IPS-18c (cell line): ENCODE data around the gene GMDS.

Source experiments
- H3K4me3 ChIP-seq: 2 replicates; pipeline ENCODE4 v1.7.0; 2013; ENCODE audit warnings: low read depth, mild to moderate bottlenecking, low read length, moderate library complexity; ENCODE audit not compliant: insufficient read depth
- H3K9me3 ChIP-seq: one replicate; pipeline ENCODE4 v1.6.1; 2013; ENCODE audit warnings: mild to moderate bottlenecking, low read length, moderate library complexity; ENCODE audit not compliant: control insufficient read depth, insufficient read depth

The GMDS gene

GRCh38 chr6:2104524-2104880 lies 140.9 kb downstream of the GMDS start:
- Histone ChIP-seq H3K9me3 (no peaks in the 10 kb centered on the region), H3K4me3 (no peak overlapping the region)

DNA sequence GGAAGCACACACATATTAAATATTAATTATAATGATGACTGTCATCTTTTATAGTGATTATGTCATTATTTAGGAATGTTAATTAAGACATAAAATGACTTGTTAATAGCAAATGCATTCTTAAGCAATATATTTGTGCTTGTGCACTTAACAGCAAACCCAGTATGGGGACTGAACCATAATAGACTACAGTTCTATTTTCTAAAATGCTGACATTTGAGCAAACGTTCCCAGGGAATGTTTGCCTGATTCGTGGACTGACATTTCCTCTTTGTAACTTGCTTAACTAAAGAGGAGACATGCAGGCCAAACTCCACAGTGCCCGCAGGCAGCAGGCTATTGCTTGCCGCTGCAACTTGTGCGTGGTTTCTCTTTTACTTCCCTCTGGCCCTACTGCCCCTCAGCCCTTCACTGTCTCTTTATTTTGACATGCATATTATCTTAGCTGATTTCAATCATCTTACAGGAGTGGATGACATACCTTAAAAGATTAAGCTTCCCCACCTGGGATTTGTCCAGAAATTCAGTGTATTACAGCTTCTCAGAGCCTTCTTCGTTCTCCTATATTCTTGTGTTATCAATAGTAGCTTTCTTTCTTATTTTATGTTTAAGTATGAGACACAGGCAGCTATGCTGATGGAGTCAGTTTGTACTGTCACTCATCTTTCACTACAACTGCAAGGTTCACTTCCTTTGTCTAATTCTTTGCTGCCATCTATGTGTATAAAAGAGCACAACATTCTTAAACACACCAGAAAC lies 141.5 kb downstream of the GMDS start:
- Histone ChIP-seq H3K9me3 (no peaks in the 10 kb centered on the region), H3K4me3 (no peak overlapping the region)

DNA sequence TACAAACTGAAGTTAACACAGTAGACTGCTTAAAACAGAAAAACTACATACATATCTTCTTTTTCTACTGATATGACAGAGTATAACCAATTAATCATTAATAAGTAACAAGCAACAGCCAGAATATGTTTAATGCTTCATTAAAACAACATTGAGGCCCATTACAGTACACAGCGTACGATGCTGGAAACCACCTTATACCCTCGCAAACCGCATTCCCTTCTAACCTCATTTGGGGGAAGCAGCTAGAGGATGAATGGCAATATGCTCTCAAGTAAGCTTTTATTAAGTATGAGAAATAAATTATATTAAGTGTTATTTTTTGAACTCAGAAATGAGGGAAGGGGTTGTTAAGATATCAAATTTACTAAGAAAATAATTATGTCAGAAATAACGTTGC lies 142.4 kb downstream of the GMDS start:
- Histone ChIP-seq H3K9me3 (no peaks in the 10 kb centered on the region), H3K4me3 (no peak overlapping the region)

DNA sequence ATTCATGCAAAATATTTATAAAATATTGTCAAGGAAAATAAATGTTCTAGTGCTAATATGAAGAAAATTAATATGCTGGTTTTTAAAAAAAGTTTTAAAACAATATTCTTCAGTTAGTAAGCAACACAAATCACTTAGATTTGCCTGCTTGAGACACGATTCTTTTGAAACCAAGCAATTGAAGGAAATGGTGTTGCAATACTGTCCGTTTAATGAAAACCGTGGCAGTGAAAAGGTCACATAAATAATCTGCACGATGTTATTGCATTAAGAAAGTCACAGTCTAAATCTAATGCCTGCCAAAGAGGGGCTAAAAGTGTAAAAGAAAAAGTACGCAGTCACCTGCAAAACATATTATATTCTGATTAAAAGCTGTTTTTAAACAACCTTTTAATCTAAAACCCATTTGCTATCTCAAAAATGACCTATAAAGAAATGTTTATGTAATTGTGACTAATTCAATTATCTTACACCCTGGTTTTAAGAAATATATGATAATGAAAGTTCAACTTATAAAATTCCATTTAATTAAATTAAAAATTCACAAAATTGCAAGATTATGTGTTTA lies 143.0 kb downstream of the GMDS start:
- H3K9me3 ChIP-seq, result no peaks in the 10 kb centered on the region
- H3K4me3 ChIP-seq, result no peak overlapping the region

GRCh38 chr6:2101213-2101612 lies 144.2 kb downstream of the GMDS start:
- Histone ChIP-seq H3K4me3 (no peak overlapping the region), H3K9me3 (no peaks in the 10 kb centered on the region)

- H3K9me3 ChIP-seq, result no peaks in the 10 kb centered on the region
Measured at GRCh38 chr6:2099870-2100269, 145.5 kb downstream of the GMDS start.

DNA sequence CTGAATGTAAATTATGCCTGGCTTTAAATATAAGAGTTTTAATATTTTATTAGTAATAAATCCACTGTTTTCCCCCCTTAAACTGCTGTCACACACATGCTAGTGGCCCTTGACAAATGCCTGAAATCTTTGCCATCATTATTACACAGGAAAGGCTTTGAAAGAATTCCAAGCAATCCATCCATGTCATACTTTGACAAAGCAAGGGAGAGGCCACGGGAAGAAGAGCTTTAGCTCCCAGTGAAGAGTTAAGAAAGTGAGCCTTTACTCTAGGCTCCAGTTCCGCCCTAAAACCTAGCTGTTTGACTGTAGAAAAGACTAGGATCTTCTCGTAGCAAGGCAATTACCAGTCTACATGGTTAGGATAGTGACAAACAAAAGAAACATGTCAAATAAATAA lies 147.9 kb downstream of the GMDS start:
- H3K4me3 ChIP-seq, result no peak overlapping the region
- H3K9me3 ChIP-seq, result no peaks in the 10 kb centered on the region

More at GRCh38 chr6:2099870-2100269, 145.5 kb downstream of the GMDS start:
- H3K4me3 ChIP-seq, result no peak overlapping the region

DNA sequence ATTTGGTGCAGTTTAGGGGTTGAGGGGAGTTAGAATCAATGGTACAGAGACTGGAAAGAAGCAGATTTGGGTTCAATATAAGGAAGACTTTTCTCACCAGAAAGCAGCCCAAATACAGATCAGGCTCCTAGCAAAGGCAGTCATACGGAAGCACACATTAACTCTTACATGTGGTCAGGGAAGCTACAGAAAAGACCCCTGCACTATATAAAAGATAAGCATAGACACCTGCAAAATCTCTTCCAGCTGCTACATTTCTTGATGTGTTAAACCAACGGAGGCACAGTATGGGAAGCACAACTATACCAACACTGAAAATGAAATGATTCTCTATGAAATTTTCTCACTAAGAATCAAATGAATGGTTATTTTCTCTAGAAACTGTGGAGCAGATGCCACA lies 150.8 kb downstream of the GMDS start:
- Histone ChIP-seq H3K9me3 (no peaks in the 10 kb centered on the region), H3K4me3 (no peak overlapping the region)

DNA sequence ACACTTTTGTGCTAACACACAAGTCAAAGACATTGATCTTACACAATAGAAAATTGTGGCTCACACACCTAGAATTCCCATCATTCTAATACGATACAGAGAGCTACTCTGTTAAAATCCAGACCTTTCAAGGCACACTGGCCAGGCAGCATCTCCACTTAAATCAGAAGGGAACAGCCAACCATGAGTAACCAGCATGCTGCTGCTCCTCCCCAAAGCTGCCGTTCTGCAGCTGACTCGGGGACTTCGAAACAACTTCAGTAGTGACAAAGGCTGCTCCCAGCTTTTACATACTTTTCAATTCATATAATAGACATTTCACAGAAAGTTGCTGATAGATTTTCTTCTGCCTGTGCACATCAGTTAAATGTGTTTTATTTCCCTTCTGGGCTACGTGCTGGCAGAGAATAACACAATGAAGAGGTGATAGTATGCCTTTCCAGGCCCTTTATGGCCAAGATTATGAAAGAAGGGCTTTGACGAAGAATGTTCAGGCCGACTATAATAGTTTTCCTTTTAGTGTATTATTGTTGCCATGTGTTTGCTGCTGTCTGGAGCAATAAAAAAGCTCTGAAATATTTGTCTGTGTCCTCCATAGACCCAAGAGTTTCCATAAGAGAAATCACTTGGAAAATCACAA lies 159.0 kb downstream of the GMDS start:
- no peak overlapping the region for H3K4me3 ChIP-seq
- H3K9me3 ChIP-seq, result no peaks in the 10 kb centered on the region

GRCh38 chr6:2085657-2086056 lies 159.7 kb downstream of the GMDS start:
- Histone ChIP-seq H3K4me3 (no peak overlapping the region), H3K9me3 (no peaks in the 10 kb centered on the region)

GRCh38 chr6:2081155-2082138 lies 164.0 kb downstream of the GMDS start:
- no peaks in the 10 kb centered on the region for H3K9me3 ChIP-seq
- H3K4me3 ChIP-seq, result no peak overlapping the region

GRCh38 chr6:2078888-2079287 lies 166.5 kb downstream of the GMDS start:
- Histone ChIP-seq H3K4me3 (no peak overlapping the region), H3K9me3 (no peaks in the 10 kb centered on the region)

GRCh38 chr6:2077826-2078225 lies 167.6 kb downstream of the GMDS start:
- H3K4me3 ChIP-seq, result no peak overlapping the region
- no peaks in the 10 kb centered on the region for H3K9me3 ChIP-seq

GRCh38 chr6:2073476-2073875 lies 171.9 kb downstream of the GMDS start:
- Histone ChIP-seq H3K9me3 (no peaks in the 10 kb centered on the region), H3K4me3 (no peak overlapping the region)

- Histone ChIP-seq H3K4me3 (no peak overlapping the region), H3K9me3 (no peaks in the 10 kb centered on the region)
Measured at GRCh38 chr6:2072453-2072852, 173.0 kb downstream of the GMDS start.

GRCh38 chr6:2063547-2063946 lies 181.9 kb downstream of the GMDS start:
- H3K4me3 ChIP-seq, result no peak overlapping the region
- peaks cover 2% of the 10 kb centered on the region for H3K9me3 ChIP-seq

DNA sequence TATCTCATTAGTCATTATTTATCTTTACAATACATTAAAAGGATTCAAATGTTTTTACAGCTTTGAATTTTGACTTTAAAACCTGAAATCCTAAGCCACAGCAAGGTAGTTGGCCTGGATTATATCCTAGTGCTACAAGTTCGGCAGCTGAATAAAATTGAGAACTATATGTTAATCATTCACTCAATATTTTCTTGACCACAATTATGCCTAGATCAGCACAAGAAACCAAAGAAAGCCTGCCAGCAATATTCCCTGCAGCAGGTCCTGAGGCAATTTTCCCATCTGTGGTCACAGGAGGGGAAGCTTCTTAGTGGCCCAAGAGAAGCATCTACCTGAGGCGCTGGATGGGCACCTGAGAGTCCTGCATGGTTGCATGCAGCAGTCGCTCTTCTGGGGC lies 183.5 kb downstream of the GMDS start:
- Histone ChIP-seq H3K4me3 (no peak overlapping the region), H3K9me3 (peaks cover 2% of the 10 kb centered on the region)
